HEK293T (cell line): ENCODE results near the gene MERTK.
"Not testable (repeated sequence)": the region's sequence is repeated elsewhere in the genome, so short reads cannot be mapped to it uniquely, and the experiment has no call there.

Experiments
- ARNT ChIP-seq: fragments of 450-650 bp; IDR thresholded peaks from 2 replicates; pipeline ENCODE4 v1.6.1; 2017; ENCODE audit warnings: mild to moderate bottlenecking
- BHLHE40 ChIP-seq: fragments of 450-650 bp; IDR thresholded peaks from 2 replicates; pipeline ENCODE4 v1.6.1; 2016; ENCODE audit warnings: mild to moderate bottlenecking, moderate library complexity, borderline replicate concordance
- ELF4 ChIP-seq: fragments of 450-650 bp; IDR thresholded peaks from 2 replicates; pipeline ENCODE4 v1.6.1; 2017; ENCODE audit warnings: antibody characterized with exemption
- FOXK2 ChIP-seq: fragments of 450-650 bp; IDR thresholded peaks from 2 replicates; pipeline ENCODE4 v1.6.1; 2016; ENCODE audit warnings: mild to moderate bottlenecking
- FOXM1 ChIP-seq: fragments of 450-650 bp; IDR thresholded peaks from 2 replicates; pipeline ENCODE4 v1.6.1; 2017; ENCODE audit warnings: mild to moderate bottlenecking, borderline replicate concordance
- HDGF ChIP-seq: fragments of 450-650 bp; IDR thresholded peaks from 2 replicates; pipeline ENCODE4 v1.6.1; 2017; ENCODE audit warnings: antibody characterized with exemption, borderline replicate concordance
- LEF1 ChIP-seq: fragments of 450-650 bp; IDR thresholded peaks from 2 replicates; pipeline ENCODE4 v1.6.1; 2017; ENCODE audit warnings: mild to moderate bottlenecking, borderline replicate concordance
- NFRKB ChIP-seq: fragments of 450-650 bp; IDR thresholded peaks from 2 replicates; pipeline ENCODE4 v1.6.1; 2016; ENCODE audit warnings: mild to moderate bottlenecking, moderate library complexity
- PKNOX1 ChIP-seq: fragments of 450-650 bp; IDR thresholded peaks from 2 replicates; pipeline ENCODE4 v1.6.1; 2016
- SP1 ChIP-seq: fragments of 450-650 bp; IDR thresholded peaks from 2 replicates; pipeline ENCODE4 v1.6.1; 2017
- SUZ12 ChIP-seq: fragments of 450-650 bp; IDR thresholded peaks from 2 replicates; pipeline ENCODE4 v1.6.1; 2016; ENCODE audit warnings: mild to moderate bottlenecking
- TARDBP ChIP-seq: fragments of 450-650 bp; IDR thresholded peaks from 2 replicates; pipeline ENCODE4 v1.6.1; 2016
- ZNF384 ChIP-seq: fragments of 450-650 bp; IDR thresholded peaks from 2 replicates; pipeline ENCODE4 v1.6.1; 2016

- not testable (repeated sequence) for TF ChIP-seq PKNOX1, ZNF384, SP1, ARNT, FOXM1, ELF4, FOXK2, HDGF, BHLHE40, LEF1, NFRKB, TARDBP, SUZ12
Measured at GRCh38 chr2:111860005-111860404, 38.4 kb upstream of the MERTK start.
